GM12872 (cell line): Measurements from ENCODE around the gene CLIC5.

Experiments
- CTCF ChIP-seq: IDR thresholded peaks from 3 replicates; pipeline ENCODE4 v1.5.1; 2011; ENCODE audit warnings: low read depth, mild to moderate bottlenecking, low read length, moderate library complexity; ENCODE audit not compliant: insufficient read depth

The CLIC5 gene

GRCh38 chr6:45864651-45865050, 151.0 kb downstream of the CLIC5 start:
- no peak for TF ChIP-seq CTCF

- TF ChIP-seq CTCF = no peak
These were observed 157.0 kb downstream of the CLIC5 start for GRCh38 chr6:45858691-45859090.

GRCh38 chr6:45857827-45858226, 157.8 kb downstream of the CLIC5 start:
- TF ChIP-seq CTCF = no peak

GRCh38 chr6:45855642-45856394, 159.8 kb downstream of the CLIC5 start:
- TF ChIP-seq CTCF = no peak

GRCh38 chr6:45854149-45854742, 161.4 kb downstream of the CLIC5 start:
- no peak for TF ChIP-seq CTCF

GRCh38 chr6:45851034-45851400, 164.6 kb downstream of the CLIC5 start:
- TF ChIP-seq CTCF = no peak

GRCh38 chr6:45850378-45851033, 165.2 kb downstream of the CLIC5 start:
- TF ChIP-seq CTCF = no peak
